RWPE2 (cell line): ENCODE data around the gene HTT-AS.

Experiments
- ATAC-seq: fragments of 200-7000 bp; cut with Tn5 transposase; 3 replicates; pipeline ENCODE4 v1.9.1; 2021; ENCODE audit warnings: low read depth
- DNase-seq: peaks from one replicate; pipeline ENCODE4 v3.0.0-alpha.2; 2020; ENCODE audit warnings: low spot score
- H3K27ac ChIP-seq: fragments of 450-650 bp; 2 replicates; pipeline ENCODE4 v1.5.1; 2017; ENCODE audit warnings: mild to moderate bottlenecking; ENCODE audit not compliant: poor library complexity, severe bottlenecking
- H3K27me3 ChIP-seq: fragments of 250-450 bp; sonication (Bioruptor Pico); 2 replicates; pipeline ENCODE4 v1.5.1; 2021; ENCODE audit warnings: mild to moderate bottlenecking, moderate library complexity; ENCODE audit not compliant: insufficient read depth, poor library complexity, severe bottlenecking
- H3K36me3 ChIP-seq: fragments of 250-450 bp; sonication (Bioruptor Pico); 2 replicates; pipeline ENCODE4 v1.5.1; 2020; ENCODE audit warnings: low read depth, mild to moderate bottlenecking, moderate library complexity
- H3K4me1 ChIP-seq: fragments of 250-450 bp; sonication (Bioruptor Pico); 2 replicates; pipeline ENCODE4 v1.5.1; 2021; ENCODE audit warnings: mild to moderate bottlenecking, moderate library complexity; ENCODE audit not compliant: insufficient read depth, poor library complexity, severe bottlenecking
- H3K4me3 ChIP-seq: fragments of 250-450 bp; sonication (Bioruptor Pico); 2 replicates; pipeline ENCODE4 v1.5.1; 2021; ENCODE audit warnings: mild to moderate bottlenecking, moderate library complexity; ENCODE audit not compliant: severe bottlenecking
- H3K9me3 ChIP-seq: fragments of 250-450 bp; sonication (Bioruptor Pico); 2 replicates; pipeline ENCODE4 v1.5.1; 2021; ENCODE audit warnings: mild to moderate bottlenecking, moderate library complexity; ENCODE audit not compliant: severe bottlenecking
- TF ChIP-seq, protein P1 (sequence below): fragments of 450-650 bp; IDR thresholded peaks from one replicate; pipeline ENCODE4 v1.5.1; 2017; ENCODE audit warnings: mild to moderate bottlenecking, moderate library complexity; ENCODE audit not compliant: poor library complexity, severe bottlenecking

HTT-AS gene

DNA sequence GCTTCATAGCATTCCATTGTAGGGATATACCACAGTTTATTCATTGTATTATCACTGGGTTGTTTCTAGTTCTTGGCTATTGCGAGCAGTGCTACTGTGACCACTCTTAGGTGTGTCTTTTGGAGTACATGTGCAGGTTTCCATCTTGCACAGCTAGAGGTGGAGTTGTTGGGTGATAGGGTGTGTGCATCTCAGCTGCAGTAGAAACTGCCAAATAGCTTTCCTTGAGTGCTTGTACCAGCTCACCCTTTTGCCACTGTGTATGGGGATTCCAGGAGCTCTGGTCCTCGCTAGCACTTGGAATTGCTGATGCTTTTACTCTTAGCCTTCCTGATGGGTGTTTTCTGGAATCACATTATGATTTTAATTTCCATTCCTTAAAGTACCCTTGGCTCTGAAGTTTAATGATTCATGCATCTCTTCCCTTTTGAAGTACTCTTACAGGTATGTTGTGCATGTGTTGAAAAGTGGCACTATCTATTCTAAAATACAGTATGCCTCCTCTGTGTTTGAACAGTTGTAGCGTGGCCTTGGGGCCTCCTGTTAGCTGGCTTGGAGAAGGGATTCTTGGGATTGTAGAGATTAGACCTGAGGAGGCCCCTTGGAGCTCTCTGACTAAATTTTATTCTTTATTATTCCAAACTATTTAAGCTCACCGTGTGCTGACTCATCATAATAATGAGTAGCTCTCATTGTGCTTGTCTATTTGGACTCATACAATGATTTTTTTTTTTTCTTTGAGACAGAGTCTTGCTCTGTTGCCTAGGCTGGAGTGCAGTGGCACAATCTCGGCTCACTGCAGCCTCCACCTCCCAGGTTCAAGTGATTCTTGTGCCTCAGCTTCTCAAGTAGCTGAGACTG lies 38.5 kb upstream of the HTT-AS start:
- peaks cover 74% of the 10 kb centered on the region for H3K36me3 ChIP-seq
- ATAC-seq: no peak
- no peaks in the 10 kb centered on the region for H3K9me3 ChIP-seq
- peaks cover 25% of the 10 kb centered on the region for H3K4me1 ChIP-seq
- peak overlapping the region; percentile 80 for H3K27ac ChIP-seq
- no peak for DNase-seq
- TF ChIP-seq, protein P1, sequence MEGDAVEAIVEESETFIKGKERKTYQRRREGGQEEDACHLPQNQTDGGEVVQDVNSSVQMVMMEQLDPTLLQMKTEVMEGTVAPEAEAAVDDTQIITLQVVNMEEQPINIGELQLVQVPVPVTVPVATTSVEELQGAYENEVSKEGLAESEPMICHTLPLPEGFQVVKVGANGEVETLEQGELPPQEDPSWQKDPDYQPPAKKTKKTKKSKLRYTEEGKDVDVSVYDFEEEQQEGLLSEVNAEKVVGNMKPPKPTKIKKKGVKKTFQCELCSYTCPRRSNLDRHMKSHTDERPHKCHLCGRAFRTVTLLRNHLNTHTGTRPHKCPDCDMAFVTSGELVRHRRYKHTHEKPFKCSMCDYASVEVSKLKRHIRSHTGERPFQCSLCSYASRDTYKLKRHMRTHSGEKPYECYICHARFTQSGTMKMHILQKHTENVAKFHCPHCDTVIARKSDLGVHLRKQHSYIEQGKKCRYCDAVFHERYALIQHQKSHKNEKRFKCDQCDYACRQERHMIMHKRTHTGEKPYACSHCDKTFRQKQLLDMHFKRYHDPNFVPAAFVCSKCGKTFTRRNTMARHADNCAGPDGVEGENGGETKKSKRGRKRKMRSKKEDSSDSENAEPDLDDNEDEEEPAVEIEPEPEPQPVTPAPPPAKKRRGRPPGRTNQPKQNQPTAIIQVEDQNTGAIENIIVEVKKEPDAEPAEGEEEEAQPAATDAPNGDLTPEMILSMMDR: no peak
- no peaks in the 10 kb centered on the region for H3K27me3 ChIP-seq
- no peak overlapping the region for H3K4me3 ChIP-seq

DNA sequence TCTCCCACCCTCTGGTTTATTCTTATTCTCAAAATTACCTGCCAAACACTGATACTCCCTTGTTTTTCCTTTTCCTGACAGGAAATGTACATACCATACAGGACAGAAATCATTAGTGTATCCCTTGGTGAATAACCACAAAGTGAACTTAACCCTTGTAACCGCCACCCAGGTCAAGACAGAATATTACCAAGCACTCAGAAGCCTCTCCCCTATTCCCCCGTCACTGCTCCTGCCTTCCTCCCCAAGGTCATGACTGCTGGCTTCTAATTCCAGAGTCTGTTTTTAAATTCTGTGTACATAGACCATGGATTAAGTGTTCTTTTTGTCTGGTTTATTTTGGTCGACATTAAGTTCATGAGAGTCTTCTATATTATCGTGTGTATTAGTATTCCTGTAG lies 37.9 kb upstream of the HTT-AS start:
- Histone ChIP-seq H3K4me1 (peaks cover 25% of the 10 kb centered on the region), H3K27me3 (no peaks in the 10 kb centered on the region), H3K9me3 (no peaks in the 10 kb centered on the region), H3K27ac (peak overlapping the region; percentile 80), H3K4me3 (no peak overlapping the region), H3K36me3 (peaks cover 74% of the 10 kb centered on the region)
- DNase-seq: no peak
- no peak for ATAC-seq
- TF ChIP-seq, protein P1: no peak

DNA sequence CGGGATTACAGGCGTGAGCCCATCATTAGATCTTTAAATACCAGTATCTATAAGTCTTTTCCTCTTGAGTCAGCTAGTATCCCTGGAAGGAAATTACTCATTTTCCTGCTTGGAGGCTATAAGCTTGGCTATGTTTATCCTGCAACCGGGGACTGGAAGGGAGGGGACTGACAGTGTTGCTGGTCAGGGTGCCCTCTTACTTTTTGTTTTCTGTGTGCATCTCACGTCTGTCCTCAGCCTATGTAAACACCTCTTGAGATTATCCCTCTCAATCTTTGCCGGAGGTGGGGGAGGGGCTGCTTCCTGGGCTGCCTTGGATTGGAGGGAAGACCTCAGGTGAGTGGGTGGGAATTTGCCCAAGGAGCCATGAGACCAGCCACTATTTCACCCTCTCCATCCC lies 37.1 kb upstream of the HTT-AS start:
- DNase-seq (no peak), ATAC-seq (peak; percentile 92)
- peak overlapping the region; percentile 80 for H3K27ac ChIP-seq
- H3K36me3 ChIP-seq: peaks cover 72% of the 10 kb centered on the region
- no peak overlapping the region for H3K4me3 ChIP-seq
- H3K27me3 ChIP-seq: no peaks in the 10 kb centered on the region
- H3K4me1 ChIP-seq: peaks cover 30% of the 10 kb centered on the region
- TF ChIP-seq, protein P1: no peak
- no peaks in the 10 kb centered on the region for H3K9me3 ChIP-seq

DNA sequence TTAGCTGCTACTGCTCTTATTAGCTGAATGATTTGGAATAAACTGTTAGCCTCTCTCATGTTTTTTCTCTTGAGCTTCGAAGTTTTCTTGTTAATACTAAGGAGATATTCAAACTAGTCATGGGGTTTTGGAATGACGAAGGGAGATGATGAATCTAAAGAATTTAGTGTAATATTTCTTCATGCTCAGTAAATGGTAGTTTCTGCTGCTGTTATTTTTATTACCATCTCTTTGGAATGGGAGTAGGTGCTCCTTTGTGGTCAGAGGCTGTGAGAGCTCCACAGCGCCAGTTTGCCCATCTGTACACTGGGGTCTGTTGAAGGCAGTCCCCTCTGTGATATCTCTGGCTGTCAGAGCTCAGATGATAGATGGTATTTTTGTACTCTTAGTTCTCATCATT lies 33.9 kb upstream of the HTT-AS start:
- no peak overlapping the region for H3K27ac ChIP-seq
- peaks cover 29% of the 10 kb centered on the region for H3K4me1 ChIP-seq
- H3K27me3 ChIP-seq: no peaks in the 10 kb centered on the region
- no peaks in the 10 kb centered on the region for H3K9me3 ChIP-seq
- DNase-seq (no peak), ATAC-seq (no peak)
- TF ChIP-seq, protein P1: no peak
- no peak overlapping the region for H3K4me3 ChIP-seq
- H3K36me3 ChIP-seq: peaks cover 61% of the 10 kb centered on the region

DNA sequence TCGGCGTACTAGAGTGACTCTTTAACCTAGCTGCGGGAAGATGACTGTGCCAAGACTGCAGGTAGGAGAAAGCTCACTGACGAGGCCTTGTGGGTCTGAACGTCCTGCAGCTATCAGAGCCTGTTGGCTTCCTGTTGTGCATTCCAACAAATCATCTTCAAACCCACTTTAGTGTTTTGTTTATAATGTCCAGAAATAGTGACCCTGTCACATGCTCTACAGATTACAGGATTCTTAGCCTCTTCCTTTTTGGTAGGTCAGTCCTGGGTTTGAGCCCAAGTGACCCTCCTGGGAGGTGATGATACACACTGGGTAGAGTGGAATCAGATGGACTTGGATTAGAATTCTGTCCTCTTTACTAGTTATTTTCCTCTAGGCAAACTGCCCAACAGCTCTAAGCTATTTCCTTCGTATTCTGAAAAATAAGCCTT lies 33.4 kb upstream of the HTT-AS start:
- Histone ChIP-seq H3K4me1 (peaks cover 24% of the 10 kb centered on the region), H3K27ac (no peak overlapping the region), H3K4me3 (no peak overlapping the region), H3K9me3 (no peaks in the 10 kb centered on the region), H3K27me3 (no peaks in the 10 kb centered on the region), H3K36me3 (peaks cover 58% of the 10 kb centered on the region)
- TF ChIP-seq, protein P1: no peak
- ATAC-seq: no peak
- no peak for DNase-seq
